UCSD-AML1 (cell line): ENCODE data around the gene XRRA1.
"Not testable (repeated sequence)": the region's sequence is repeated elsewhere in the genome, so short reads cannot be mapped to it uniquely, and the experiment has no call there.

ENCODE experiments used
- DNase-seq: peaks from one replicate; lab custom pipeline; 2025; ENCODE audit not compliant: unreplicated experiment; lab: John Stamatoyannopoulos, UW

The XRRA1 gene

GRCh38 chr11:74837191-74837590 is 111.7 kb downstream of the XRRA1 start:
- no peak for DNase-seq

- no peak for DNase-seq
These were observed 122.0 kb downstream of the XRRA1 start for GRCh38 chr11:74826901-74827300.

- DNase-seq, result not testable (repeated sequence)
These were observed 123.3 kb downstream of the XRRA1 start for GRCh38 chr11:74825596-74825995.

- DNase-seq, result no peak
These were observed 124.5 kb downstream of the XRRA1 start for GRCh38 chr11:74824285-74824982.

- DNase-seq, result no peak
These were observed 126.7 kb downstream of the XRRA1 start for GRCh38 chr11:74822170-74822569.

GRCh38 chr11:74820763-74821162 is 128.1 kb downstream of the XRRA1 start:
- DNase-seq, result no peak

- no peak for DNase-seq
These were observed 129.5 kb downstream of the XRRA1 start for GRCh38 chr11:74819400-74819799.

- DNase-seq, result no peak
These were observed 130.5 kb downstream of the XRRA1 start for GRCh38 chr11:74818283-74818946.

GRCh38 chr11:74816664-74817063 is 132.2 kb downstream of the XRRA1 start:
- no peak for DNase-seq

GRCh38 chr11:74815966-74816365 is 132.9 kb downstream of the XRRA1 start:
- no peak for DNase-seq

GRCh38 chr11:74809801-74810200 is 139.1 kb downstream of the XRRA1 start:
- DNase-seq, result no peak

GRCh38 chr11:74806267-74806666 is 142.6 kb downstream of the XRRA1 start:
- DNase-seq, result no peak

- DNase-seq, result no peak
These were observed 157.4 kb downstream of the XRRA1 start for GRCh38 chr11:74791333-74792100.
